Fibroblast of lung (primary cell): Measurements from ENCODE around the gene NPTX2. TPM values are rescaled to one million over a fixed set of nuclear protein-coding genes. Genes with fewer than 3 reads are reported as not detected.

Experiments
- DNase-seq, 2 donors: peaks; one replicate each; pipeline versions ENCODE4 v3.0.0 to v3.0.0-alpha.2; 2010; ENCODE audit warnings: low read depth in 2 of 2
- H2AFZ ChIP-seq: 2 replicates; pipeline ENCODE4 v1.5.1; 2012; ENCODE audit warnings: low read length, control low read depth, inconsistent platforms
- H3K27ac ChIP-seq: 2 replicates; pipeline ENCODE4 v1.5.1; 2011; ENCODE audit warnings: low read length, control low read depth; ENCODE audit not compliant: insufficient read depth
- H3K27me3 ChIP-seq: 2 replicates; pipeline ENCODE4 v1.5.1; 2011; ENCODE audit warnings: mild to moderate bottlenecking, low read length; ENCODE audit not compliant: control insufficient read depth, insufficient read depth
- H3K36me3 ChIP-seq: 2 replicates; pipeline ENCODE4 v1.5.1; 2011; ENCODE audit warnings: low read length; ENCODE audit not compliant: control insufficient read depth, insufficient read depth
- H3K4me1 ChIP-seq: 2 replicates; pipeline ENCODE4 v1.5.1; 2011; ENCODE audit warnings: low read length; ENCODE audit not compliant: control insufficient read depth, insufficient read depth; ENCODE audit errors: extremely low read depth
- H3K4me2 ChIP-seq: 2 replicates; pipeline ENCODE4 v1.5.1; 2011; ENCODE audit warnings: low read length, control low read depth; ENCODE audit not compliant: insufficient read depth; ENCODE audit errors: extremely low read depth
- H3K4me3 ChIP-seq, 4 experiments: fragments of 200-600 bp in 1 of 4; sonication (generic) in 1 of 4; replicated peaks in 1 of 4; 2 replicates each; pipeline ENCODE4 v1.5.1; 2011 to 2016; ENCODE audit warnings: low read length in 4 of 4, low read depth in 3 of 4, mild to moderate bottlenecking in 3 of 4, control low read depth in 2 of 4, inconsistent platforms in 1 of 4, mixed read lengths in 1 of 4; ENCODE audit not compliant: insufficient read depth in 1 of 4; ENCODE audit errors: control extremely low read depth in 1 of 4
- H3K79me2 ChIP-seq: 2 replicates; pipeline ENCODE4 v1.5.1; 2012; ENCODE audit warnings: mild to moderate bottlenecking, low read length, inconsistent platforms; ENCODE audit not compliant: control insufficient read depth, insufficient read depth
- H3K9ac ChIP-seq: 2 replicates; pipeline ENCODE4 v1.5.1; 2011; ENCODE audit warnings: mild to moderate bottlenecking, low read length, control low read depth; ENCODE audit not compliant: insufficient read depth
- H3K9me3 ChIP-seq: 2 replicates; pipeline ENCODE4 v1.5.1; 2012; ENCODE audit warnings: low read depth, low read length; ENCODE audit not compliant: control insufficient read depth, insufficient read depth
- H4K20me1 ChIP-seq: 2 replicates; pipeline ENCODE4 v1.5.1; 2011; ENCODE audit warnings: low read length; ENCODE audit not compliant: control insufficient read depth, insufficient read depth; ENCODE audit errors: extremely low read depth
- EZH2 ChIP-seq: IDR thresholded peaks from 2 replicates; pipeline ENCODE4 v1.5.1; 2012; ENCODE audit warnings: low read length, control low read depth, mild to moderate bottlenecking; ENCODE audit errors: missing control alignments
- polyA plus RNA-seq, 2 donors: library from polyadenylated mRNA; depleted of rRNA in 1 of 2; stranded (reverse) in 1 of 2; unstranded in 1 of 2; fragments of >200 nt; gene quantifications; 2 replicates each; pipeline ENCODE4 v1.2.1, GENCODE V29; 2011 to 2012; ENCODE audit warnings: missing spikeins in 1 of 2
- total RNA-seq: library from RNA; depleted of rRNA; stranded (reverse); fragments of >200 nt; gene quantifications from 2 replicates; pipeline ENCODE4 v1.2.1, GENCODE V29; 2014
- TF ChIP-seq, protein P1 (sequence below), 2 donors: IDR thresholded peaks in 1 of 2; conservative IDR thresholded peaks in 1 of 2; 1 replicate in 1 of 2; 2 replicates in 1 of 2; pipeline ENCODE4 v1.5.1; 2011 to 2012; ENCODE audit warnings: low read length in 2 of 2, control low read depth in 1 of 2, inconsistent platforms in 1 of 2, low read depth in 1 of 2, mild to moderate bottlenecking in 1 of 2

The NPTX2 gene
- total and polyA plus RNA-seq, 2 donors (not counting 1 experiment from before 2014, with no cell fraction given): under 0.01 to 0.03 TPM

- Histone ChIP-seq H3K27me3 (no peaks in the 10 kb centered on the region), H3K4me2 (no peak overlapping the region), H3K9ac (no peak overlapping the region), H4K20me1 (no peaks in the 10 kb centered on the region), H3K4me3 (no peak overlapping the region), H3K4me1 (no peaks in the 10 kb centered on the region), H3K27ac (no peak overlapping the region), H3K36me3 (no peaks in the 10 kb centered on the region), H2AFZ (no peak overlapping the region), H3K9me3 (no peaks in the 10 kb centered on the region), H3K79me2 (no peaks in the 10 kb centered on the region)
- TF ChIP-seq, protein P1, sequence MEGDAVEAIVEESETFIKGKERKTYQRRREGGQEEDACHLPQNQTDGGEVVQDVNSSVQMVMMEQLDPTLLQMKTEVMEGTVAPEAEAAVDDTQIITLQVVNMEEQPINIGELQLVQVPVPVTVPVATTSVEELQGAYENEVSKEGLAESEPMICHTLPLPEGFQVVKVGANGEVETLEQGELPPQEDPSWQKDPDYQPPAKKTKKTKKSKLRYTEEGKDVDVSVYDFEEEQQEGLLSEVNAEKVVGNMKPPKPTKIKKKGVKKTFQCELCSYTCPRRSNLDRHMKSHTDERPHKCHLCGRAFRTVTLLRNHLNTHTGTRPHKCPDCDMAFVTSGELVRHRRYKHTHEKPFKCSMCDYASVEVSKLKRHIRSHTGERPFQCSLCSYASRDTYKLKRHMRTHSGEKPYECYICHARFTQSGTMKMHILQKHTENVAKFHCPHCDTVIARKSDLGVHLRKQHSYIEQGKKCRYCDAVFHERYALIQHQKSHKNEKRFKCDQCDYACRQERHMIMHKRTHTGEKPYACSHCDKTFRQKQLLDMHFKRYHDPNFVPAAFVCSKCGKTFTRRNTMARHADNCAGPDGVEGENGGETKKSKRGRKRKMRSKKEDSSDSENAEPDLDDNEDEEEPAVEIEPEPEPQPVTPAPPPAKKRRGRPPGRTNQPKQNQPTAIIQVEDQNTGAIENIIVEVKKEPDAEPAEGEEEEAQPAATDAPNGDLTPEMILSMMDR (conservative IDR thresholded peaks at IDR 0.05 in 1 of 2, IDR thresholded peaks at IDR 0.05 in 1 of 2; ENCODE audit: low read depth in 1 of 2, low read length in 2 of 2): no peak
- TF ChIP-seq EZH2: no peak
- no peak for DNase-seq
These were observed 4.7 kb downstream of the NPTX2 start for GRCh38 chr7:98621573-98622482.

DNA sequence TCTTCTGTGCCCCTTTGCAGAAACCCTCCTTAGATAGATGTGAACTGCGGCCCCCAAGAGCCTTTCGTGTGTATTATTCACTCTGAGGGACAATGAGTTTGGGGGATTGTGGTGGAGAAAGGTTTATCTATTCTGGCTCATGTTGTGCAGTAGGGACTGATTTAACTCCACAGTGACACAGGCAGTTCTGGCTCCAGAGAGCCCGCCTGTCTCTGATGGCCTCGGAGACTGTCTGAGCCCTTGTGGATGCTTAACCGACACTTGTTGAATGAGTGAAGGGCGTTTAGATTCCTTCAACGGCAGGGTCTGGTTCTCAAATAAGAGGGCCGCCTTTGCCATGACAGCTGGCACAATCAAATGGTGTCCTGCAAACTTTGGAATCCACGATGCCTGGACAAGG lies 5.8 kb downstream of the NPTX2 start:
- no peak for TF ChIP-seq EZH2
- TF ChIP-seq, protein P1 (conservative IDR thresholded peaks at IDR 0.05 in 1 of 2, IDR thresholded peaks at IDR 0.05 in 1 of 2; ENCODE audit: low read depth in 1 of 2, low read length in 2 of 2): no peak
- H2AFZ ChIP-seq: no peak overlapping the region
- H3K79me2 ChIP-seq: no peaks in the 10 kb centered on the region
- DNase-seq: no peak
- H3K9ac ChIP-seq: no peak overlapping the region
- no peaks in the 10 kb centered on the region for H3K36me3 ChIP-seq
- H3K9me3 ChIP-seq: no peaks in the 10 kb centered on the region
- H3K27me3 ChIP-seq: no peaks in the 10 kb centered on the region
- H3K4me3 ChIP-seq: no peak overlapping the region
- no peak overlapping the region for H3K4me2 ChIP-seq
- no peak overlapping the region for H3K27ac ChIP-seq
- H3K4me1 ChIP-seq: no peaks in the 10 kb centered on the region
- no peaks in the 10 kb centered on the region for H4K20me1 ChIP-seq

DNA sequence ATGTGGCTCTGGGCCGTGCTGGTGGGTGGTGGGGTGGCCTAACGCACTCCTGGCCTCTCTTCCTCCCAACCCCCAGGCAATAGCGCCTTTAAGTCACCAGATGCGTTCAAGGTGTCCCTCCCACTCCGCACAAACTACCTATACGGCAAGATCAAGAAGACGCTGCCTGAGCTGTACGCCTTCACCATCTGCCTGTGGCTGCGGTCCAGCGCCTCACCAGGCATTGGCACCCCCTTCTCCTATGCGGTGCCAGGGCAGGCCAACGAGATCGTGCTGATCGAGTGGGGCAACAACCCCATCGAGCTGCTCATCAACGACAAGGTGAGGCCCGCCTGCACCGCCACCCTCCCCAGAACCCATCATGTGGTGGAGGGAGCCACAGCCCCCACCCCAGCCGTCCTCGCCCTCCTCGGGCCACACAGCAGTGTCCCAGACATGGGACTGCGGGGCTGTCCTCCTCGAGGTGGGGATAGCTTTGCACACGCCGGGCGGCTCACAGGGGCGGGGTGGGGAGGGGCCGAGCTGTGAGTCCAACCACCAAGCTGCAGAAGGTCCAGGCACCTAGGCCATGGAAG lies 7.8 kb downstream of the NPTX2 start:
- Histone ChIP-seq H3K79me2 (no peaks in the 10 kb centered on the region), H2AFZ (no peak overlapping the region), H3K4me2 (no peak overlapping the region), H3K27ac (no peak overlapping the region), H3K27me3 (no peaks in the 10 kb centered on the region), H3K36me3 (no peaks in the 10 kb centered on the region), H3K4me3 (no peak overlapping the region), H3K9me3 (no peaks in the 10 kb centered on the region), H4K20me1 (no peaks in the 10 kb centered on the region), H3K9ac (no peak overlapping the region), H3K4me1 (no peaks in the 10 kb centered on the region)
- TF ChIP-seq EZH2: no peak
- TF ChIP-seq, protein P1 (conservative IDR thresholded peaks at IDR 0.05 in 1 of 2, IDR thresholded peaks at IDR 0.05 in 1 of 2; ENCODE audit: low read depth in 1 of 2, low read length in 2 of 2): no peak
- no peak for DNase-seq
